Measurements from ENCODE around the gene C4orf54. TPM values are rescaled to one million over a fixed set of nuclear protein-coding genes. Genes with fewer than 3 reads are reported as not detected.

Gene C4orf54
- total RNA-seq, 4 donors from 2014 or later: not detected

- H3K9me3 ChIP-seq: no peaks in the 10 kb centered on the region
- TF ChIP-seq POLR2A (IDR thresholded peaks at IDR 0.05) (no peak), CTCF (IDR thresholded peaks at IDR 0.05) (no peak), EP300 (IDR thresholded peaks at IDR 0.05) (no peak)
- no peaks in the 10 kb centered on the region for H3K27me3 ChIP-seq
- H3K4me1 ChIP-seq: no peaks in the 10 kb centered on the region
- no peak overlapping the region for H3K27ac ChIP-seq
- no peak for DNase-seq (ENCODE audit: low spot score in 2 of 2)
- no peaks in the 10 kb centered on the region for H3K36me3 ChIP-seq
- no peak overlapping the region for H3K4me3 ChIP-seq
These were observed 7.1 kb upstream of the C4orf54 start for GRCh38 chr4:99664716-99665115.

GRCh38 chr4:99661907-99662306 is 4.3 kb upstream of the C4orf54 start:
- Histone ChIP-seq H3K9me3 (no peaks in the 10 kb centered on the region), H3K4me1 (no peaks in the 10 kb centered on the region), H3K27ac (no peak overlapping the region), H3K36me3 (no peaks in the 10 kb centered on the region), H3K4me3 (no peak overlapping the region), H3K27me3 (no peaks in the 10 kb centered on the region)
- 84 to 86% methylated on average over 5 of the region's 5 CpGs for WGBS, 2 donors
- DNase-seq (ENCODE audit: low spot score in 2 of 2): no peak
- no peak for TF ChIP-seq EP300 (IDR thresholded peaks at IDR 0.05)
- no peak for TF ChIP-seq CTCF (IDR thresholded peaks at IDR 0.05)
- TF ChIP-seq POLR2A (IDR thresholded peaks at IDR 0.05): no peak

- no peak for DNase-seq (ENCODE audit: low spot score in 2 of 2)
- Histone ChIP-seq H3K27ac (no peak overlapping the region), H3K9me3 (no peaks in the 10 kb centered on the region), H3K4me1 (no peaks in the 10 kb centered on the region), H3K36me3 (no peaks in the 10 kb centered on the region), H3K27me3 (no peaks in the 10 kb centered on the region), H3K4me3 (no peak overlapping the region)
- TF ChIP-seq EP300 (IDR thresholded peaks at IDR 0.05) (no peak), CTCF (IDR thresholded peaks at IDR 0.05) (no peak), POLR2A (IDR thresholded peaks at IDR 0.05) (no peak)
- WGBS, 2 donors: 62 to 68% methylated on average over 4 of the region's 4 CpGs
These were observed 1.0 kb upstream of the C4orf54 start for GRCh38 chr4:99658666-99659065.

- Histone ChIP-seq H3K4me1 (no peaks in the 10 kb centered on the region), H3K36me3 (no peaks in the 10 kb centered on the region), H3K27me3 (no peaks in the 10 kb centered on the region), H3K4me3 (no peak overlapping the region), H3K27ac (no peak overlapping the region), H3K9me3 (peaks cover 0 to 5% (median 0%) of the 10 kb centered on the region in 4 donors)
- no peak for TF ChIP-seq EP300 (IDR thresholded peaks at IDR 0.05)
- no peak for TF ChIP-seq CTCF (IDR thresholded peaks at IDR 0.05)
- no peak for TF ChIP-seq POLR2A (IDR thresholded peaks at IDR 0.05)
- DNase-seq (ENCODE audit: low spot score in 2 of 2): no peak
- WGBS, 2 donors: 53 to 57% methylated on average over 9 of the region's 9 CpGs
These were observed 2.1 kb downstream of the C4orf54 start for GRCh38 chr4:99655308-99656081.

- Histone ChIP-seq H3K27ac (no peak overlapping the region), H3K27me3 (no peaks in the 10 kb centered on the region), H3K36me3 (no peaks in the 10 kb centered on the region), H3K9me3 (peaks cover 0 to 5% (median 0%) of the 10 kb centered on the region in 4 donors), H3K4me1 (no peaks in the 10 kb centered on the region), H3K4me3 (no peak overlapping the region)
- WGBS, 2 donors: 61 to 76% methylated on average over 13 to 14 of the region's 15 CpGs
- TF ChIP-seq POLR2A (IDR thresholded peaks at IDR 0.05) (no peak), CTCF (IDR thresholded peaks at IDR 0.05) (no peak), EP300 (IDR thresholded peaks at IDR 0.05) (no peak)
- DNase-seq (ENCODE audit: low spot score in 2 of 2): no peak
These were observed 3.3 kb downstream of the C4orf54 start for GRCh38 chr4:99654361-99654761.

Data from tibial nerve (tissue), 4 donors.